Body of pancreas (tissue), 4 donors: Measurements from ENCODE around the gene DEF6. TPM values are rescaled to one million over a fixed set of nuclear protein-coding genes. Genes with fewer than 3 reads are reported as not detected.

ENCODE experiments used
- ATAC-seq: fragments of 150-250 bp; one replicate; pipeline ENCODE4 v1.9.1; 2016
- DNase-seq, 4 donors: peaks; one replicate each; pipeline ENCODE4 v3.0.0-alpha.2; 2019
- H3K27ac ChIP-seq, 4 donors: fragments of 200-600 bp; sonication (generic); 1 replicate in 3 of 4; 2 replicates in 1 of 4; pipeline versions ENCODE4 v1.5.1 to v1.6.1; 2016 to 2019; ENCODE audit warnings: mild to moderate bottlenecking in 1 of 4, mixed read lengths in 1 of 4, moderate library complexity in 1 of 4
- H3K27me3 ChIP-seq, 2 donors: fragments of 200-600 bp; sonication (generic); one replicate each; pipeline ENCODE4 v1.6.0; 2016; ENCODE audit warnings: mild to moderate bottlenecking in 1 of 2
- H3K36me3 ChIP-seq, 2 donors: fragments of 200-600 bp; sonication (generic); replicated peaks in 1 of 2; 2 replicates each; pipeline ENCODE4 v1.5.1; 2016; ENCODE audit warnings: low read depth in 2 of 2; ENCODE audit not compliant: insufficient read depth in 1 of 2
- H3K4me1 ChIP-seq: fragments of 200-600 bp; sonication (generic); one replicate; pipeline ENCODE4 v1.6.0; 2016
- H3K4me3 ChIP-seq, 2 donors: fragments of 200-600 bp; sonication (generic); 1 replicate in 1 of 2; 2 replicates in 1 of 2; pipeline ENCODE4 v1.5.1; 2016 to 2019
- H3K9me3 ChIP-seq, 3 donors: fragments of 200-600 bp; sonication (generic); 1 replicate in 2 of 3; 2 replicates in 1 of 3; pipeline ENCODE4 v1.5.1; 2016
- POLR2A ChIP-seq, 3 donors: fragments of 450-650 bp; IDR thresholded peaks; one replicate each; pipeline ENCODE4 v1.6.1; 2016; ENCODE audit warnings: antibody characterized with exemption in 3 of 3, mild to moderate bottlenecking in 2 of 3
- WGBS, 2 donors: methylation state at CpG; one replicate each; pipeline ENCODE4 v1.1.5; 2017; 5-methylcytosine and 5-hydroxymethylcytosine counted together
- intact Hi-C: fragments of 100-400 bp; cut with DNase I; formaldehyde crosslinking; loops from one replicate; pipeline ENCODE4 v1.15.1; 2023
- total RNA-seq, 2 donors: library from RNA; depleted of rRNA; stranded (reverse); fragments of >200 nt; gene quantifications; one replicate each; pipeline ENCODE4 v1.1.0, GENCODE V29; 2016
- TF ChIP-seq, protein P1 (sequence below), 7 experiments: fragments of 450-650 bp in 4 of 7; fragments of 200-600 bp in 3 of 7; sonication (generic) in 3 of 7; IDR thresholded peaks; one replicate each; pipeline ENCODE4 v1.5.1; 2016 to 2019; ENCODE audit warnings: antibody characterized with exemption in 7 of 7

Gene DEF6, protein sequence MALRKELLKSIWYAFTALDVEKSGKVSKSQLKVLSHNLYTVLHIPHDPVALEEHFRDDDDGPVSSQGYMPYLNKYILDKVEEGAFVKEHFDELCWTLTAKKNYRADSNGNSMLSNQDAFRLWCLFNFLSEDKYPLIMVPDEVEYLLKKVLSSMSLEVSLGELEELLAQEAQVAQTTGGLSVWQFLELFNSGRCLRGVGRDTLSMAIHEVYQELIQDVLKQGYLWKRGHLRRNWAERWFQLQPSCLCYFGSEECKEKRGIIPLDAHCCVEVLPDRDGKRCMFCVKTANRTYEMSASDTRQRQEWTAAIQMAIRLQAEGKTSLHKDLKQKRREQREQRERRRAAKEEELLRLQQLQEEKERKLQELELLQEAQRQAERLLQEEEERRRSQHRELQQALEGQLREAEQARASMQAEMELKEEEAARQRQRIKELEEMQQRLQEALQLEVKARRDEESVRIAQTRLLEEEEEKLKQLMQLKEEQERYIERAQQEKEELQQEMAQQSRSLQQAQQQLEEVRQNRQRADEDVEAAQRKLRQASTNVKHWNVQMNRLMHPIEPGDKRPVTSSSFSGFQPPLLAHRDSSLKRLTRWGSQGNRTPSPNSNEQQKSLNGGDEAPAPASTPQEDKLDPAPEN
- total RNA-seq = 10 to 100 TPM; 10.2 to 23.3 TPM

DNA sequence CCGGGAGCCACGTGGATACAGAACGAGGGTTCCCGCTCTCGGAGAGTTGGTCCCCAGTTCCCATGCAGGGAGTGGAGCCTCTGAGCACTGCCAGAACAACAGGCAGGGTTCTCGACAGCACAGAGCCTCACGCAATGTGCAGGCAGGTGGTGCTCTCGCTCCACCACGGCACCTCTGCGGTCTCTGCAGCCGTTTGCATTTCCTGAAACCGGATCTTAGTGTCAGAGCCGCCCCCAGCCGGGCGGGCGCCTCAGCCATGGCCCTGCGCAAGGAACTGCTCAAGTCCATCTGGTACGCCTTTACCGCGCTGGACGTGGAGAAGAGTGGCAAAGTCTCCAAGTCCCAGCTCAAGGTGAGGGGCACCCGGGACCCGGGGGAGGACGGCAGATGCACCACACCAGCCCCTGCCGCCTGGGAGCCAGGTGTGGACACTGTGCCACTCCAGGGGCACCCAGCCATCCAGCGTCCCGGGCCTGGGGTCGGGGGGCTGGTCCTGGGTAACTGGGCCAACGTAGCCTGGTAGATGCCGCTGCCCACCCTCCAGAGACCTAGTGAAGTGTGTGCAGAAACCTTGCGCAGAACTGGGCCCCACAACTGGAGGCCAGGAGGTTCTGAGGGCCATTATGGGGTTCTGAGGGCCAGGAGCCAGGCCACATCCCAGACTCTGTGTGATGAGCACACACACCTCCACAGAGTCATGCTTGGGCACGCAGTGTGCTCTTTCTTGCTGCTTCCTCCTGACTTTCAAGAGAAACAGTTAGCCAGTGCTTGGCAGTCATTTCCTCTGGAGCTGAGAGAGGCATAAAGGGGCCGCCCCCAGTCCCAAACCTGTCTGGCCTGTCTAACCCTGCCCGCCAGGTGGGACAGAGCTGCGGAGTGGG lies at the start of gene DEF6:
Gene DEF6 (plus strand): TSS at position 218 of the 881 bp plus-strand sequence. CDS start 39 bp downstream, at position 257.
- peaks cover 35% of the 10 kb centered on the region for H3K4me1 ChIP-seq
- no peaks in the 10 kb centered on the region for H3K27me3 ChIP-seq
- peak within 1 kb of the TSS; percentile 21 to 71 for H3K4me3 ChIP-seq
- H3K36me3 ChIP-seq = peaks cover 0 to 3% of the 10 kb centered on the region in 2 donors
- peak; percentile 71 to 90 (median 84) for TF ChIP-seq POLR2A (IDR thresholded peaks at IDR 0.05)
- TF ChIP-seq, protein P1, sequence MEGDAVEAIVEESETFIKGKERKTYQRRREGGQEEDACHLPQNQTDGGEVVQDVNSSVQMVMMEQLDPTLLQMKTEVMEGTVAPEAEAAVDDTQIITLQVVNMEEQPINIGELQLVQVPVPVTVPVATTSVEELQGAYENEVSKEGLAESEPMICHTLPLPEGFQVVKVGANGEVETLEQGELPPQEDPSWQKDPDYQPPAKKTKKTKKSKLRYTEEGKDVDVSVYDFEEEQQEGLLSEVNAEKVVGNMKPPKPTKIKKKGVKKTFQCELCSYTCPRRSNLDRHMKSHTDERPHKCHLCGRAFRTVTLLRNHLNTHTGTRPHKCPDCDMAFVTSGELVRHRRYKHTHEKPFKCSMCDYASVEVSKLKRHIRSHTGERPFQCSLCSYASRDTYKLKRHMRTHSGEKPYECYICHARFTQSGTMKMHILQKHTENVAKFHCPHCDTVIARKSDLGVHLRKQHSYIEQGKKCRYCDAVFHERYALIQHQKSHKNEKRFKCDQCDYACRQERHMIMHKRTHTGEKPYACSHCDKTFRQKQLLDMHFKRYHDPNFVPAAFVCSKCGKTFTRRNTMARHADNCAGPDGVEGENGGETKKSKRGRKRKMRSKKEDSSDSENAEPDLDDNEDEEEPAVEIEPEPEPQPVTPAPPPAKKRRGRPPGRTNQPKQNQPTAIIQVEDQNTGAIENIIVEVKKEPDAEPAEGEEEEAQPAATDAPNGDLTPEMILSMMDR (IDR thresholded peaks at IDR 0.05) = peak; percentile 53 to 98 (median 94)
- ATAC-seq (peak; percentile 96), DNase-seq (peak; percentile 87 to 93 (median 91))
- 9 to 28% methylated on average over 13 to 25 of the region's 35 CpGs for WGBS, 2 donors
- H3K27ac ChIP-seq = peak within 1 kb of the TSS; percentile 32 to 76 (median 59)
- no peaks in the 10 kb centered on the region for H3K9me3 ChIP-seq
- intact Hi-C loops = loop anchor here (5.0 kb wide), 1 partner anchor 154 kb away; the partner anchor contains the start of gene FANCE

DNA sequence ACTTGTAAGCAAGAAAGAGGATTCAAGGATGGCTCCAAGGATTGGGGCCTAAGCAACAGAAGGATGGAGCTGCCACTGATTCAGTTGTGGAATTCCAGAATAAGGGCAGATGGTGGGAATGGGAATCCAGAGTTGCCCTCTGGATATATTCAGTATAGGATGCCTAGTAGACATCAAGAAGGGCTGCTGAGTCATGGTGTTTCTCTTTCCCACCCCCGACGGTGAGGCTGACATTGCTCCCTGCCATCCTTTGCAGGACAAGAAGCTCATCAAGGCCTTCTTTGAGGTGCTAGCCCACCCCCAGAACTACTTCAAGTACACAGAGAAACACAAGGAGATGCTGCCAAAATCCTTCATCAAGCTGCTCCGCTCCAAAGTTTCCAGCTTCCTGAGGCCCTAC lies 49.3 kb upstream of the DEF6 start:
- H3K27ac ChIP-seq = no peak overlapping the region
- intact Hi-C loops = no loop called here
- TF ChIP-seq, protein P1 (IDR thresholded peaks at IDR 0.05) = no peak
- no peak for TF ChIP-seq POLR2A (IDR thresholded peaks at IDR 0.05)

DNA sequence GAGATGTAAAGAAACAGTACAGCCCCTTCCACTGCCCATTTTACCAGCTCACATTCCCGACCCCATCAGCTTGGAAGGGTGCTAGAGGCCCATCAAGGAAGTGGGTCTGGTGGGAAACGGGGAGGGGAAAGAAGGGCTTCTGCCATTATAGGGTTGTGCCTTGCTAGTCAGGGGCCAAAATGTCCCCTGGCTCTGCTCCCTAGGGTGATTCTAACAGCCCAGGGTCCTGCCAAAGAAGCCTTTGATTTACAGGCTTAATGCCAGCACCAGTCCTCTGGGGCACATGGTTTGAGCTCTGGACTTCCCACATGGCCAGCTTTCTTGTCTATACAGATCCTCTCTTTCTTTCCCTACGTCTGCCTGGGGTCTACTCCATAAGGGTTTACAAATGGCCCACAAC lies 48.7 kb upstream of the DEF6 start:
- H3K4me3 ChIP-seq = no peak overlapping the region
- DNase-seq (no peak), ATAC-seq (no peak)
- no peak for TF ChIP-seq POLR2A (IDR thresholded peaks at IDR 0.05)
- TF ChIP-seq, protein P1 (IDR thresholded peaks at IDR 0.05) = no peak
- no peaks in the 10 kb centered on the region for H3K9me3 ChIP-seq
- no peak overlapping the region for H3K27ac ChIP-seq
- no peaks in the 10 kb centered on the region for H3K27me3 ChIP-seq
- no peaks in the 10 kb centered on the region for H3K36me3 ChIP-seq
- intact Hi-C loops = no loop called here
- no peaks in the 10 kb centered on the region for H3K4me1 ChIP-seq
- WGBS, 2 donors = 60 to 70% methylated on average over 2 to 3 of the region's 3 CpGs

More for the DNA sequence above, 49.3 kb upstream of the DEF6 start:
- WGBS, 2 donors = 54 to 74% methylated on average over 3 of the region's 3 CpGs
- no peaks in the 10 kb centered on the region for H3K4me1 ChIP-seq
- no peaks in the 10 kb centered on the region for H3K9me3 ChIP-seq
- DNase-seq (no peak), ATAC-seq (no peak)
- H3K27me3 ChIP-seq = no peaks in the 10 kb centered on the region
- H3K4me3 ChIP-seq = no peak overlapping the region
- no peaks in the 10 kb centered on the region for H3K36me3 ChIP-seq

DNA sequence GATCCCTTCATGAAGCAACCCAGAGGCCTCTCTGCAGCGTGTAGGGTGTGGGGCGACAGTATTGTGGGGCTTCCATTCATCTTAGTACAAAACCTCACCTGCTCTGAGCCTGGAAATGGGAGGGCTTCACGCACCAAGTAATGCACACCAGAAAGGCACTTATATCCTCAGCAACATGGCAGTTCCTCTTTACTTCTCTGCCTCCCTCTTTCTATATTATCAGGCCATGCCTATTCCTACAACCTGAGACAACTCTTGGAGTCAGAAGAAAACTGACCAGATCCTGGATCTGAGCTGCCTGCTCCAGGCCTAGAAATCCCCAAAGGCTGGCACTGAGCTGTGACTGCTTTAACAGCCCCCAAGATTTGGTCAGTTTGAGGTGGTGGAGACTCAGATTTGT lies 45.7 kb upstream of the DEF6 start:
- Histone ChIP-seq H3K4me3 (no peak overlapping the region), H3K9me3 (no peaks in the 10 kb centered on the region), H3K4me1 (no peaks in the 10 kb centered on the region), H3K27me3 (no peaks in the 10 kb centered on the region), H3K27ac (no peak overlapping the region), H3K36me3 (no peaks in the 10 kb centered on the region)
- ATAC-seq = no peak
- no peak for TF ChIP-seq POLR2A (IDR thresholded peaks at IDR 0.05)
- WGBS, 2 donors = 93 to 95% methylated on average over 3 of the region's 3 CpGs
- DNase-seq = no peak
- intact Hi-C loops = no loop called here
